Muscle layer of colon (tissue), 2 donors: Measurements from ENCODE around the gene STMP1.
"Not testable (repeated sequence)": the region's sequence is repeated elsewhere in the genome, so short reads cannot be mapped to it uniquely, and the experiment has no call there.

Source experiments
- H3K27ac ChIP-seq: one replicate; pipeline ENCODE4 v1.7.0; 2013; ENCODE audit warnings: low read depth, mild to moderate bottlenecking, low read length, moderate library complexity
- H3K27me3 ChIP-seq, 2 donors: one replicate each; pipeline ENCODE4 v1.7.0; 2013; ENCODE audit warnings: low read length in 2 of 2, mild to moderate bottlenecking in 2 of 2; ENCODE audit not compliant: insufficient read depth in 2 of 2, control insufficient read depth in 1 of 2
- H3K36me3 ChIP-seq: one replicate; pipeline ENCODE4 v1.7.0; 2013; ENCODE audit warnings: mild to moderate bottlenecking, low read length; ENCODE audit not compliant: insufficient read depth
- H3K4me1 ChIP-seq: one replicate; pipeline ENCODE4 v1.7.0; 2013; ENCODE audit warnings: mild to moderate bottlenecking, low read length; ENCODE audit not compliant: insufficient read depth
- H3K4me3 ChIP-seq, 2 donors: one replicate each; pipeline ENCODE4 v1.7.0; 2013; ENCODE audit warnings: low read length in 2 of 2, low read depth in 1 of 2, mild to moderate bottlenecking in 1 of 2, moderate library complexity in 1 of 2
- H3K9ac ChIP-seq: one replicate; pipeline ENCODE4 v1.7.0; 2013; ENCODE audit warnings: low read length
- H3K9me3 ChIP-seq: one replicate; pipeline ENCODE4 v1.7.0; 2013; ENCODE audit warnings: mild to moderate bottlenecking, low read length
- donor health status: abdominal sarcoma.
- donor health status: Adenocarcinoma of cecum.

STMP1 gene

GRCh38 chr7:135666846-135667245, 4.5 kb downstream of the STMP1 start:
- Histone ChIP-seq H3K4me3 (no peak overlapping the region), H3K4me1 (peaks cover 29% of the 10 kb centered on the region), H3K27me3 (no peaks in the 10 kb centered on the region), H3K36me3 (no peaks in the 10 kb centered on the region), H3K9me3 (no peaks in the 10 kb centered on the region), H3K27ac (no peak overlapping the region), H3K9ac (no peak overlapping the region)

- not testable (repeated sequence) for H3K4me3 ChIP-seq
- H3K4me1 ChIP-seq = peaks cover 33% of the 10 kb centered on the region
Measured at GRCh38 chr7:135667626-135668025, 5.3 kb downstream of the STMP1 start.

GRCh38 chr7:135668852-135669395, 6.6 kb downstream of the STMP1 start:
- H3K9ac ChIP-seq, H3K4me3 ChIP-seq, H3K27me3 ChIP-seq, H3K27ac ChIP-seq, H3K36me3 ChIP-seq, H3K9me3 ChIP-seq: not testable (repeated sequence)
- H3K4me1 ChIP-seq = peaks cover 37% of the 10 kb centered on the region

More at GRCh38 chr7:135667626-135668025, 5.3 kb downstream of the STMP1 start:
- not testable (repeated sequence) for H3K9me3 ChIP-seq, H3K27me3 ChIP-seq, H3K36me3 ChIP-seq, H3K9ac ChIP-seq, H3K27ac ChIP-seq

DNA sequence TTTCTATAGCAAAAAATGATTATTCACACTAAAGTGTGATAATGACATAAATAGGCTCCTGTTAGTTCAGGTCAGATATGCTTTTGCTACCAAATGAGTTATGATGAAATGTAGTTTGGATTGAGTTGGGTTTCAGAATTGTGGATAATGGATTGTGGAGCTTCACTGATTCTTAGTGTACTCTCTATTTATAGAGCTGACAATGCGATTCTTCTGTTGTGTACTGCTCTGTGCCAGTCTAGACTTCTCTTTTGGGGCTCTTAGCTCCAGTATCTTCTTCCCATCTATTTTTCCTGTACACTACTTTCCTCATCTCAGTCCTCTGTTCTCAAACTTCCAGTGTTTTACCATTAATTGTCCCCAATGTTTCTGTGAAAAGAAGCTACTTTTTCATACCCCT, 7.5 kb downstream of the STMP1 start:
- Histone ChIP-seq H3K9me3 (no peaks in the 10 kb centered on the region), H3K4me1 (peaks cover 34% of the 10 kb centered on the region), H3K36me3 (no peaks in the 10 kb centered on the region), H3K9ac (no peak overlapping the region), H3K27ac (no peak overlapping the region), H3K27me3 (no peaks in the 10 kb centered on the region), H3K4me3 (no peak overlapping the region)

GRCh38 chr7:135670179-135670578, 7.9 kb downstream of the STMP1 start:
- Histone ChIP-seq H3K9me3 (no peaks in the 10 kb centered on the region), H3K36me3 (no peaks in the 10 kb centered on the region), H3K27ac (no peak overlapping the region), H3K27me3 (no peaks in the 10 kb centered on the region), H3K4me1 (peaks cover 30% of the 10 kb centered on the region), H3K9ac (no peak overlapping the region), H3K4me3 (no peak overlapping the region)

- Histone ChIP-seq H3K4me1 (peaks cover 27% of the 10 kb centered on the region), H3K36me3 (peaks cover 12% of the 10 kb centered on the region), H3K27ac (no peak overlapping the region), H3K27me3 (no peaks in the 10 kb centered on the region), H3K4me3 (no peak overlapping the region), H3K9ac (no peak overlapping the region), H3K9me3 (no peaks in the 10 kb centered on the region)
Measured at GRCh38 chr7:135672560-135673359, 10.4 kb downstream of the STMP1 start.

DNA sequence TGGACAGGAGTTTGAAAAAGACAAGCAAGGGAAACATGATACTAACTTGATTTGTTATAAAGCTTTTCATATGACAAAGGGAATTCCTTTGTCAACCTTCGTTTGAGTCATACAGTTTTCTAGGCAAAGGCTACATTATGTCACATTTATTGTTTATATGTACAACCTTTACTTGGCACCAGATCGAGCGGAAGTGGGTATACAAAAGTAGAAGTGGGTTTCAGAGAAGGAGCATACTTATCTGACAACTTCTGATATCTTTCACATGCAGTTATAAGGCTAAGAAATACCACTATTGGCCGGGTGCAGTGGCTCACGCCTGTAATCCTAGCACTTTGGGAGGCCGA, 11.0 kb downstream of the STMP1 start:
- no peaks in the 10 kb centered on the region for H3K9me3 ChIP-seq
- peaks cover 33% of the 10 kb centered on the region for H3K4me1 ChIP-seq
- H3K9ac ChIP-seq = no peak overlapping the region
- peaks cover 12% of the 10 kb centered on the region for H3K36me3 ChIP-seq
- no peak overlapping the region for H3K27ac ChIP-seq
- no peak overlapping the region for H3K4me3 ChIP-seq
- H3K27me3 ChIP-seq = no peaks in the 10 kb centered on the region

DNA sequence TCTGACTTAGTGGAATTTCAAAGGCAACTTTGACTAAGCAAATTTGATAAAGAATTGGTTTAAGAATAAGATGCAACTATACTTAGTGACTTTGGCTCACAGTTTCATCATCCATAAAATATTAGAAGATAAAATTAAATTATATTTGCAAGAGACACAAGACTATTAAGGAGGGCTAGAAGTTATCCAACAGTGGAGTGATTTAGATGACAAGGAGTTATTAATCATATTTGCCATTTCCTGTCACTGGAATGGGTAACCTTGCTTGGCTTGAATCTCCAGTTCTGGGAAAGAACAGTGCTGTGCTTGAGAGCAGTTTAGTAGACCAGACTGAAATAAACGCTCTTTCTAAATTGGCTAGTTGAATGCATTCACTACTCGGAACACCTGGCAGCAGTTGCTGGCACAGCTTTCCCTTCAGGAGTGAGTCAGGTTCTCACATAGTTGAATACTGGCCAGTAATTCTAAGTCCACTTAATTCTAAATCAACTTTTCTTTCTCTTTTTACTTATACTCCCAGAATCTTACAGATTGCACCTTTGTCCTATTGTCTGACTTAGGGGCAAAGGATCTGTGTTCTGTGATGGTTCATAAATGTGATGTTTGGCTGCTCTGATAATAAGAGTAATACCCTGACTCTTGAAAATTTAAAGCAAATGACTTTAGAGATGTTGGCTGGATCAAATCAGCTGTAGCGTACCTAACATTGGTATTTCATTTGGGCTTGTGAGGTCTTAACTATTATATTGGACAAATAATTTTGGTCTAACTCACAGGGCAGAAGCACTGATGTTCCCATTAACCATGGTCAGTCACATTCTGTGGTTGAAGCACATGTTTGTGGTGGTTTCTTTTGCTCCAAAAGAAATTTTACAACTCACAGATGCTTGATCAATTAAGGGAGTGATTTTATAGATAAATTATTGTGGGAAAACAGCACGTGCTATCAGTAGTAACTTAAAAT, 16.6 kb downstream of the STMP1 start:
- no peak overlapping the region for H3K4me3 ChIP-seq
- peaks cover 25% of the 10 kb centered on the region for H3K4me1 ChIP-seq
- H3K27me3 ChIP-seq = no peaks in the 10 kb centered on the region
- peaks cover 12% of the 10 kb centered on the region for H3K36me3 ChIP-seq
- H3K9me3 ChIP-seq = no peaks in the 10 kb centered on the region
- H3K27ac ChIP-seq = no peak overlapping the region
- no peak overlapping the region for H3K9ac ChIP-seq

DNA sequence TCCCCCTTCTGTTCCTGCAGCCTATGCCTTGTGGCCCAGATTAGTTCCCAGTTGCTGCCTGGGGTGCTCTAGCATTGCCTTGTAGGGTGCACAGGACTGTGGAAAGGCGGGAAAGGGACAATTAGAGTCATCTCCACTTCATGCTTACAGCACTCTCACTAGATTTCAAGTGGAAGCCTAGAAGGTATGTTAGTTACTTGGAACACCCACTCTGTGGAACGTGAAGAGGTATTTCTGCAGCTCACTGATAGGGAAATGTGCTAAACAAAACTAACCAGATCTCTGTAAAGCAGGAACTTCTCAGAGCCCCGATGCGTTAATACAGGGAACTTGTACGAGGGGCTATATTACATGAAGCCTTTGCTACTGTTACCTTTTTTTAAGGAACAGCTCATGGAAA, 19.4 kb downstream of the STMP1 start:
- H3K4me3 ChIP-seq = no peak overlapping the region
- no peaks in the 10 kb centered on the region for H3K9me3 ChIP-seq
- H3K27me3 ChIP-seq = no peaks in the 10 kb centered on the region
- H3K27ac ChIP-seq = no peak overlapping the region
- peaks cover 5% of the 10 kb centered on the region for H3K36me3 ChIP-seq
- no peak overlapping the region for H3K9ac ChIP-seq
- peaks cover 28% of the 10 kb centered on the region for H3K4me1 ChIP-seq

DNA sequence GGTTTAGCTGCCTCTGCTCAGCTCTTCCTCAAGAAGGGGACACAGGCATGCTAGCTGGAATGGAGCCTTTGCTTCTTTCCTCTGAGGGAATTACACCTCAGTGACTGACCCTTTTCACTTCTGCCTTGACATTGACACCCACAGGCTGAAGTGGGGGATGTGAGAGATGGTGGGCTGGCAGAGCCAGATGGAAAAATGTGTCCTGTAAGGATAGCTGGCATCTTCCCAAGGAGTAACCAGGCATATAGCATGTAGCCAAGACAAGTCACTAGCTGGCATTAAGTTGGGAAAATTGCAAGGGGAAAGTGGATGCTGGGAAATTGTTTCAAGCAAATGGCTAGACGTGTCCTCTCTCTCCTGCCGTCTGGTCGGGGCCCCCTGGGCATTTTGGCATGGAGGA, 19.9 kb downstream of the STMP1 start:
- no peaks in the 10 kb centered on the region for H3K27me3 ChIP-seq
- H3K9ac ChIP-seq = no peak overlapping the region
- no peaks in the 10 kb centered on the region for H3K9me3 ChIP-seq
- H3K36me3 ChIP-seq = peaks cover under 1% of the 10 kb centered on the region
- H3K27ac ChIP-seq = no peak overlapping the region
- H3K4me1 ChIP-seq = peaks cover 28% of the 10 kb centered on the region
- no peak overlapping the region for H3K4me3 ChIP-seq

DNA sequence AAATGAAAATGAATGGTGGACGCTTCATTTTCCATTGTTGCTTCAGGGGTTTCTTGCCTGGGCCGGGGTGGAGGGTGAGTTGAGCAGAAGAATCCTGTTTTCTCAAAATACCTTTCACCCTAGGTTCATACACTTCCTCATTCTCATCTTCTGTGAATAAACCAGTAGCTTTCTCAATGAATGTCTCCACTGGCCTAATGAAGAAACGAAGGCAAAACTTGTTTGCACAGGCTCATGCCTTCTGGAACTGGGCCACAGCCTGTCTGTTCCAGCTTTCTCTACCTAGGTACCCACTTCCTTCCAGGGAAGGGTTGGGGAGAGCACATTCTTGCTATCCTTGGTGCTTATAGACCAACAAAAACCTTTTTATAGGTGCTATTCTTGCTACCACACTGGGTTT, 21.3 kb downstream of the STMP1 start:
- H3K9ac ChIP-seq = no peak overlapping the region

More for the DNA sequence above, 21.3 kb downstream of the STMP1 start:
- Histone ChIP-seq H3K9me3 (no peaks in the 10 kb centered on the region), H3K36me3 (no peaks in the 10 kb centered on the region), H3K4me1 (peaks cover 19% of the 10 kb centered on the region), H3K27ac (no peak overlapping the region), H3K4me3 (no peak overlapping the region), H3K27me3 (no peaks in the 10 kb centered on the region)
